GF-D8 (cell line): ENCODE measurements around the gene FSTL4.

Experiments
- DNase-seq: peaks from one replicate; lab custom pipeline; 2025; lab: John Stamatoyannopoulos, UW

Gene FSTL4

GRCh38 chr5:133426264-133426663, 186.1 kb downstream of the FSTL4 start:
- no peak for DNase-seq

GRCh38 chr5:133425764-133426163, 186.6 kb downstream of the FSTL4 start:
- no peak for DNase-seq

DNA sequence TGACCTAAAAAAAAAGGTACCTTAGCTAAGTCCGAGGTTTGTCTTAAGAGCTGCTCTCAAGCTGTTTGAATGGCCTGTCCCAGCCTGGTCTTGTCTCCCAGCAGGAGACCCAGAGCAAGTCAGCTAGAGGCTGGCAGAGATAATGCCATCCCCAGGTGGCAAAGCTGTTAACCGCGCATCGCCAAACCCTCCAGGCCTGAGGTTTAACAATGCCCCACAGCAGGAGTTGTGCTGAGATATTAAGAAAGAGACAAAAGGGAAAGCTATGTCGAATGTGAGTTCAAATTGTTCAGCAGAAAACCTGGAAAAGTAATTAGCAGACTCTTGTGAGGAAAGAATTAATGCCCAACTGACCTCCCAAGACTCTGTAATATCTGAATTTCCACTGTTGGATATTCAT, 187.1 kb downstream of the FSTL4 start:
- DNase-seq: no peak

- no peak for DNase-seq
Observed at GRCh38 chr5:133423618-133424282, 188.6 kb downstream of the FSTL4 start.

GRCh38 chr5:133423011-133423617, 189.2 kb downstream of the FSTL4 start:
- no peak for DNase-seq

DNA sequence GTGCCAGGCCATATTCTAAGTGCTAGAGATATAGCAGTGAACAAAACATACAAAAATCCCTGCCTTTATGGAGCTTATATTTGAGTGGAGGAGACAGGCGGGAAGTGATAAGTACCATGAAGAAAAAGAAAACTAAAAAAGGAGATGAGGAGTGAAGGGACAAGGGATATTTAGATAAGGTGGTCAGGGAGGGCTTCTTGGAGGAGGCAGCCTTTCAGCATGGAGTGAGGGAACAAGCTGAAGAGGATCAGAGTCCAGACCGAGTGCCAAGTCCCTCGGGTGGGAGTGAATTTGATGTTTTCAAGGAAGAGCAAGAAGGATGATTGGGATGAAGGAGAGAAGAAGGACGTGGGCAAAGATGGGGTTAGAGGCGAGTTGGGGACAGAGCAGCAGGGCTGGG, 190.5 kb downstream of the FSTL4 start:
- no peak for DNase-seq

GRCh38 chr5:133421394-133421793, 190.9 kb downstream of the FSTL4 start:
- no peak for DNase-seq

- DNase-seq: no peak
Observed at GRCh38 chr5:133420440-133421301, 191.7 kb downstream of the FSTL4 start.

DNA sequence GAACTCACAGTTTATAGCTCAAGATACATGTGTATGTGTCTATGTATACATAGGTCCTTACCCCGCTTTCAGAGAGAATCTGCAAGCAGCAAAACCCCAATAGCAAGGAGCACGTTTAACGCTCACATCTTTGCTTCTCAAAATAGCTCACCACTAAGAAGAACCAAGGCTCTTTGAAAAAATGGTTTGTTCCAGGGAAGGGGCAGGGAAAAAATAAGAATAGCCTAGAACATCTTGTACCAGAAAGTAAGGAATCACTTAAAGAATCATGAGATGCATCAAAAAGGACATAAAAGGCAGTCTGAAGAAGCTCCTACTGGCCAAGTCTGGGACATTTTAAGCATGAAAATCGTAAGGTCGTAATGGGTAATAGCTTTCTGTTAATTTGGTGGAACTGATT, 196.4 kb downstream of the FSTL4 start:
- DNase-seq: no peak

GRCh38 chr5:133415506-133415905, 196.8 kb downstream of the FSTL4 start:
- DNase-seq: no peak

GRCh38 chr5:133412661-133413060, 199.7 kb downstream of the FSTL4 start:
- DNase-seq: no peak

DNA sequence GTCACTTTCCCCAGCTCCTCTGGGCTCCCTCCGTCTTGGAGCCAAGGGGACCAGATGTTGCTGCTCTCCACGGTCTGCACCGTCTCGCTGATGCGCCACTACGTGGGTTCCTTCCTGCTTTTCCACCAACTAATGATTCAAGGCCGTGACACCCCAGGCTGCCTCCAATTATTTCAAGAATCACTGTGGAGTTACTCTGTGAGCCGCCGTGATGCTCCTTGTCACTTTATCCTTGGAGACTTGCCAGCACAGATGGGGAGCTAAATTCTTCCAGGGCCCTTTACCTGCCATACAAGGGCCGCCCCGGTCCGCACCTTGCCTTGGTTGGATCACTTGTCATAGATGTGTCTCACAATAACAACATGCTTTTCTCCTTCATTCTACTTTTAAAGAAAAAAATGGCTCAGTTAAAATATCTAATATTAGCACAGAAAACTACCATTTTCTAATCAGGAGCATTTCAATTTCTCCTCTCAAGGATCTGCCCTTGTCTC, 202.0 kb downstream of the FSTL4 start:
- DNase-seq: no peak

DNA sequence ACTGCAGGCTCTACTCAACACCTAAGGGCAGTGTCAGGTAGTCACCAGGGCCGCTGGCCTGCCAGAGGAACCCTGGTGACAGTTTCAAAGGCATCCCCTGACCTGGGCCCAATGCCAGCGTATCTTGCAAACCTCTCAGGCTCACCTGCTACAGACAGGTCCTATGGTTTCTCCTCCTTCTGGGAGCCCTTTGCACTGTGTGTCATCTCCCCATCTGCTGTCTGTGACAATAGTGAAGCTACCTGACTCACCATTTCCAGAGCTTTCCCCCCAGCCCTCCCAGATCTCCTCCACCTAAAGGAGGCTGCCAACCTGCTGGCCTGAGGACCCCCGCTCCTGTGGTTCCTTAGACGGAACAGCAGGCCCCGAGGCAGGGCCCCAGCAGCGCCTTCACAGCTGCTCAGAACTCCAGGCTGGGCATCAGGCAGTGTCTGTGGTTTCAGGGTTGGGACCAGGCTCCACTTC, 203.1 kb downstream of the FSTL4 start:
- no peak for DNase-seq

- DNase-seq: no peak
Observed at GRCh38 chr5:133408322-133408721, 204.0 kb downstream of the FSTL4 start.

DNA sequence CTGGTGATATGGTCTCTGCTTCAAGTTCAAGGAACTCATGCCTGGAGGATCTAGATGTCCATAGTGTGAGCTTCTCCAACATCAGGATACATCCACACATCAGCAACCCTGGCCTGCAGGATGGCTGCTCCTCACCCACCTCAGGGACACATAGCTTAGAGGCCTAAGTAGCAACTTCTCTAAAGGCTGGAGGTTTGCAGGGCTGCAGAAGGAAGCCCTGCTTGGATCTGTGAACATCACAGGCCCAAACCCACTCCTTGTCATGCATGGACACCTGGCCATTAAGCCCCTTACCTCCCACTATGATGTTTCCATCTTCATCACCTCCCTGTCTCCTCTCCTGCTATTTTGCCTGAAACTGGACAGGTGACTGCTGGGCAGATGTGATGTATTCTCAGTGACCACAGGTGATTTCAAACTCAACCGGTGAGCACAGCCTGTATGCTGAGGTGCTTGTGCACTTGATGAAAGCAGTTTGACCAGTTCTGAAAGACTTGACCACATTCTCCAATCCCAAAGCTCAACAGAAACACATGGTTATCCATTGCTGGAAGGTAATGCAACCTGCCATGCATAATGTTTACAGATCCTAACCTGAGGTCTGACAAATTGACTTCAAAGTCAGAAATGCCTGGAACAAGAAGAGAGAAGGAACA, 205.2 kb downstream of the FSTL4 start:
- DNase-seq: no peak

- DNase-seq: no peak
Observed at GRCh38 chr5:133406208-133406976, 205.9 kb downstream of the FSTL4 start.

- no peak for DNase-seq
Observed at GRCh38 chr5:133405275-133406034, 206.9 kb downstream of the FSTL4 start.

DNA sequence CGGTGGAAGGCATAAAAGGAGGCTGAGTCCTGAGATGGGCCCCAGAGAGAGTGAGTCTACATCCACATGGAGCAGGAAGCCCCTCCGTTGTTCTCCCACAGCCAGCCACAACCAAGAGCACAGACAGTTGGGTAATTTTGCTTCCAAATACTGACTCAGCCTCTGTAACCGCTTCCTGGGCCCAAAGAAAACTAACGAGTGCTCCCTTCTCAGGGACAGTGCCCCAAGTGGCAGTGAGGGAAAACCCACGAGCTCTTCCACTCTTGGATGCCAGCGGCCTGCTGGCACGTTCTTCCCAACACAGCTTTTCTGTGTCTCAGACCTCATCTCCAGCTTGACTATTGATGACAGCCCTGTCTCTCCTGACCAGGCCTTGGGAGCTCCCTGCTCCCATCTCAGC, 207.6 kb downstream of the FSTL4 start:
- DNase-seq: no peak

GRCh38 chr5:133403741-133404364, 208.5 kb downstream of the FSTL4 start:
- no peak for DNase-seq

GRCh38 chr5:133402775-133403174, 209.6 kb downstream of the FSTL4 start:
- DNase-seq: no peak
